H1 (cell line): Measurements from ENCODE around the gene C2CD4A. TPM values are rescaled to one million over a fixed set of nuclear protein-coding genes. Genes with fewer than 3 reads are reported as not detected.
A peak's percentile ranks its signal among the peaks of the same experiment; 100 is the strongest.

Experiments
- CTCF ChIA-PET: fragments of 300-600 bp; sonication (Branson Sonifier 250); formaldehyde crosslinking; loops from one replicate; lab custom pipeline; 2021; ENCODE audit not compliant: partially characterized antibody; lab: Charles Lee
- POLR2A ChIA-PET: fragments of 300-600 bp; sonication (Branson Sonifier 250); formaldehyde crosslinking; loops from one replicate; lab custom pipeline; 2021; ENCODE audit warnings: inconsistent platforms; ENCODE audit not compliant: partially characterized antibody; lab: Charles Lee
- DNase-seq, 2 experiments: peaks; one replicate each; pipeline versions ENCODE4 v3.0.0 to v3.0.0-alpha.2; 2010 to 2022; ENCODE audit warnings: low spot score in 2 of 2, low read depth in 1 of 2, mixed read lengths in 1 of 2
- FAIRE-seq: peaks from 2 replicates; lab custom pipeline; 2011; peaks lifted over from hg19 to GRCh38; lab: Jason Lieb, UNC
- H2AFZ ChIP-seq: 2 replicates; pipeline ENCODE4 v1.8.1; 2012; ENCODE audit warnings: low read length, inconsistent platforms
- H2AK5ac ChIP-seq: 2 replicates; pipeline ENCODE4 v1.6.1; 2013; ENCODE audit warnings: low read depth, low read length
- H2BK120ac ChIP-seq: replicated peaks from 2 replicates; pipeline ENCODE3; 2013; ENCODE audit warnings: low read depth, low read length, inconsistent platforms
- H2BK12ac ChIP-seq: 2 replicates; pipeline ENCODE4 v1.6.1; 2013; ENCODE audit warnings: low read depth, low read length
- H2BK15ac ChIP-seq: 2 replicates; pipeline ENCODE4 v1.6.1; 2013; ENCODE audit warnings: low read length
- H2BK20ac ChIP-seq: 2 replicates; pipeline ENCODE4 v1.6.1; 2013; ENCODE audit warnings: low read length
- H2BK5ac ChIP-seq: 2 replicates; pipeline ENCODE4 v1.6.1; 2013; ENCODE audit warnings: low read depth, low read length
- H3K14ac ChIP-seq: 2 replicates; pipeline ENCODE4 v1.6.1; 2013; ENCODE audit warnings: inconsistent platforms; ENCODE audit not compliant: insufficient read length
- H3K18ac ChIP-seq: 2 replicates; pipeline ENCODE4 v1.6.1; 2013; ENCODE audit warnings: low read length; ENCODE audit errors: extremely low read depth
- H3K23ac ChIP-seq: 2 replicates; pipeline ENCODE4 v1.6.1; 2013; ENCODE audit warnings: inconsistent platforms; ENCODE audit not compliant: insufficient read length
- H3K23me2 ChIP-seq: 2 replicates; pipeline ENCODE4 v1.6.1; 2013; ENCODE audit warnings: low read depth, low read length
- H3K27ac ChIP-seq: 2 replicates; pipeline ENCODE4 v1.6.1; 2011; ENCODE audit warnings: low read depth, low read length, inconsistent platforms
- H3K27me3 ChIP-seq, 4 experiments: replicated peaks in 1 of 4; 1 replicate in 1 of 4; 2 replicates in 3 of 4; pipeline versions ENCODE4 v1.6.1 to v1.8.1; 2011 to 2013; ENCODE audit warnings: low read length in 3 of 4, mild to moderate bottlenecking in 3 of 4, inconsistent platforms in 2 of 4, mixed read lengths in 2 of 4, moderate library complexity in 1 of 4; ENCODE audit not compliant: control insufficient read depth in 3 of 4, insufficient read depth in 3 of 4; ENCODE audit errors: extremely low read depth in 1 of 4
- H3K36me3 ChIP-seq, 4 experiments: 2 replicates each; pipeline versions ENCODE4 v1.6.1 to v1.8.1; 2011 to 2013; ENCODE audit warnings: mild to moderate bottlenecking in 4 of 4, low read length in 3 of 4, moderate library complexity in 2 of 4, control low read depth in 1 of 4, inconsistent platforms in 1 of 4; ENCODE audit not compliant: insufficient read depth in 4 of 4, control insufficient read depth in 2 of 4
- H3K4ac ChIP-seq: replicated peaks from 2 replicates; pipeline ENCODE3; 2013; ENCODE audit warnings: low read length, low read depth, mixed read lengths, inconsistent platforms; ENCODE audit not compliant: insufficient read length
- H3K4me1 ChIP-seq, 4 experiments: replicated peaks in 1 of 4; 1 replicate in 1 of 4; 2 replicates in 3 of 4; pipeline versions ENCODE4 v1.6.1 to v1.8.1; 2011 to 2013; ENCODE audit warnings: low read length in 3 of 4, inconsistent platforms in 2 of 4, mixed read lengths in 1 of 4; ENCODE audit not compliant: insufficient read depth in 4 of 4, control insufficient read depth in 3 of 4
- H3K4me2 ChIP-seq, 2 experiments: 2 replicates each; pipeline versions ENCODE4 v1.6.1 to v1.8.1; 2011 to 2013; ENCODE audit warnings: low read depth in 2 of 2, low read length in 2 of 2, control low read depth in 1 of 2, inconsistent platforms in 1 of 2, mild to moderate bottlenecking in 1 of 2; ENCODE audit not compliant: insufficient read depth in 1 of 2
- H3K4me3 ChIP-seq, 4 experiments: fragments of 200-600, 300-600 bp in 1 of 4; sonication (generic), shearing (Covaris generic), sonication (Bioruptor Twin) in 1 of 4; 2 replicates each; pipeline versions ENCODE4 v1.5.1 to v1.8.1; 2011 to 2016; ENCODE audit warnings: low read length in 4 of 4, low read depth in 3 of 4, control low read depth in 2 of 4, inconsistent platforms in 2 of 4, mild to moderate bottlenecking in 2 of 4, mixed read lengths in 1 of 4, moderate library complexity in 1 of 4; ENCODE audit not compliant: insufficient read depth in 2 of 4; ENCODE audit errors: extremely low read depth in 1 of 4
- H3K56ac ChIP-seq: replicated peaks from 2 replicates; pipeline ENCODE3; 2013; ENCODE audit warnings: low read depth, mild to moderate bottlenecking, mixed read lengths, low read length, inconsistent platforms; ENCODE audit not compliant: insufficient read length
- H3K79me1 ChIP-seq: 2 replicates; pipeline ENCODE4 v1.6.1; 2013; ENCODE audit warnings: low read depth, low read length, control low read depth
- H3K79me2 ChIP-seq, 2 experiments: 2 replicates each; pipeline versions ENCODE4 v1.6.1 to v1.8.1; 2012 to 2013; ENCODE audit warnings: low read length in 2 of 2, mild to moderate bottlenecking in 2 of 2, inconsistent platforms in 1 of 2; ENCODE audit not compliant: insufficient read depth in 2 of 2, control insufficient read depth in 1 of 2
- H3K9ac ChIP-seq, 4 experiments: replicated peaks in 1 of 4; 1 replicate in 1 of 4; 2 replicates in 3 of 4; pipeline versions ENCODE4 v1.6.1 to v1.8.1; 2011 to 2013; ENCODE audit warnings: low read depth in 3 of 4, low read length in 3 of 4, control low read depth in 2 of 4, mild to moderate bottlenecking in 2 of 4, moderate library complexity in 2 of 4, inconsistent platforms in 1 of 4; ENCODE audit errors: extremely low read depth in 1 of 4
- H3K9me3 ChIP-seq, 2 experiments: 2 replicates each; pipeline versions ENCODE4 v1.6.1 to v1.8.1; 2012 to 2013; ENCODE audit warnings: mild to moderate bottlenecking in 2 of 2, moderate library complexity in 2 of 2, control low read depth in 1 of 2, inconsistent platforms in 1 of 2, low read depth in 1 of 2, low read length in 1 of 2, mixed read lengths in 1 of 2; ENCODE audit not compliant: insufficient read depth in 2 of 2
- H4K20me1 ChIP-seq, 2 experiments: replicated peaks in 1 of 2; 2 replicates each; pipeline versions ENCODE3 to v1.8.1; 2011 to 2013; ENCODE audit warnings: inconsistent platforms in 2 of 2, low read length in 2 of 2, mild to moderate bottlenecking in 1 of 2; ENCODE audit not compliant: insufficient read depth in 2 of 2, control insufficient read depth in 1 of 2
- H4K5ac ChIP-seq: 2 replicates; pipeline ENCODE4 v1.6.1; 2013; ENCODE audit warnings: low read length, low read depth, mixed read lengths, inconsistent platforms; ENCODE audit not compliant: insufficient read length
- H4K8ac ChIP-seq: 2 replicates; pipeline ENCODE4 v1.8.0; 2013; ENCODE audit warnings: mild to moderate bottlenecking, moderate library complexity, low read length, inconsistent platforms; ENCODE audit not compliant: insufficient read depth; ENCODE audit errors: extremely low read depth
- H4K91ac ChIP-seq: replicated peaks from 2 replicates; pipeline ENCODE3; 2013; ENCODE audit warnings: low read length, mixed read lengths, inconsistent platforms; ENCODE audit not compliant: insufficient read length
- CTCF ChIP-seq, 3 experiments: IDR thresholded peaks; 1 replicate in 2 of 3; 2 replicates in 1 of 3; pipeline versions ENCODE4 v1.5.1 to v1.6.1; 2011; ENCODE audit warnings: low read length in 3 of 3, mild to moderate bottlenecking in 3 of 3, inconsistent platforms in 2 of 3, low read depth in 1 of 3, moderate library complexity in 1 of 3; ENCODE audit not compliant: insufficient read depth in 1 of 3; ENCODE audit errors: control extremely low read depth in 1 of 3
- NANOG ChIP-seq: IDR thresholded peaks from 2 replicates; pipeline ENCODE4 v1.6.1; 2011; ENCODE audit warnings: low read length, low read depth, mild to moderate bottlenecking, inconsistent platforms; ENCODE audit not compliant: insufficient read depth, poor library complexity, severe bottlenecking
- RAD21 ChIP-seq, 2 experiments: IDR thresholded peaks in 1 of 2; conservative IDR thresholded peaks in 1 of 2; 2 replicates each; pipeline ENCODE4 v1.6.1; 2011; ENCODE audit warnings: low read depth in 2 of 2, low read length in 2 of 2, improper control_type of control experiment in 1 of 2, inconsistent platforms in 1 of 2, mild to moderate bottlenecking in 1 of 2, moderate library complexity in 1 of 2
- polyA plus RNA-seq, 7 experiments: library from polyadenylated mRNA; depleted of rRNA in 3 of 7; stranded (reverse) in 5 of 7; unstranded in 2 of 7; fragments of >200 nt in 5 of 7; fragments of 200-250 nt in 2 of 7; gene quantifications; 1 replicate in 5 of 7; 2 replicates in 1 of 7; 4 replicates in 1 of 7; pipeline versions ENCODE4 v1.2.1 to v1.2.3, GENCODE V29; 2011 to 2013; ENCODE audit warnings: missing spikeins in 2 of 7, mixed read lengths in 2 of 7
- total RNA-seq: library from RNA; stranded (reverse); fragmentation: NEBNext Ultra II Directional; extraction: Animal tissue kit (Norgen Biotek cat#: 25700); gene quantifications from 2 replicates; pipeline ENCODE4 v1.2.1, GENCODE V29; 2021

The C2CD4A gene
- total and polyA plus RNA-seq, 2 of the 8 experiments (the other 6 are each of a cell fraction or from before 2014, with no cell fraction given) = not detected

GRCh38 chr15:62071711-62072308 is 5.0 kb downstream of the C2CD4A start:
- no peak overlapping the region for H3K23ac ChIP-seq
- H4K91ac ChIP-seq = no peak overlapping the region
- POLR2A ChIA-PET = no interaction called here
- no peak overlapping the region for H2BK120ac ChIP-seq
- H3K9me3 ChIP-seq = no peaks in the 10 kb centered on the region
- no peak overlapping the region for H3K9ac ChIP-seq
- H3K23me2 ChIP-seq = peaks cover 5% of the 10 kb centered on the region; the same call in 1 of the 2 replicates
- H4K8ac ChIP-seq = no peak overlapping the region
- no peak overlapping the region for H2BK15ac ChIP-seq
- H2BK20ac ChIP-seq = no peak overlapping the region
- TF ChIP-seq CTCF (IDR thresholded peaks at IDR 0.05; ENCODE audit: control extremely low read depth in 1 of 3, insufficient read depth in 1 of 3, low read depth in 1 of 3, low read length in 3 of 3) (peak in 2 of 3 experiments; percentile 17 to 50; a peak in 2 of 4 replicates), RAD21 (IDR thresholded peaks at IDR 0.05 in 1 of 2, conservative IDR thresholded peaks at IDR 0.05 in 1 of 2; ENCODE audit: low read depth in 2 of 2, low read length in 2 of 2) (peak; percentile 40 to 42), NANOG (no peak)
- no peak overlapping the region for H3K18ac ChIP-seq
- H2AFZ ChIP-seq = no peak overlapping the region
- H3K79me1 ChIP-seq = no peaks in the 10 kb centered on the region
- H4K5ac ChIP-seq = no peak overlapping the region
- H3K4me1 ChIP-seq = peaks cover 3 to 7% (median 4%) of the 10 kb centered on the region in 4 experiments; a peak in 4 of 7 replicates
- H3K14ac ChIP-seq = no peak overlapping the region
- DNase-seq (no peak), FAIRE-seq (no peak)
- H3K4me2 ChIP-seq = no peak overlapping the region
- H2BK12ac ChIP-seq = no peak overlapping the region
- peaks cover 13 to 30% (median 24%) of the 10 kb centered on the region in 4 experiments for H3K27me3 ChIP-seq
- no peak overlapping the region for H3K27ac ChIP-seq
- H3K4me3 ChIP-seq = no peak overlapping the region
- no peak overlapping the region for H2AK5ac ChIP-seq
- H3K36me3 ChIP-seq = no peaks in the 10 kb centered on the region
- peaks cover 0 to 5% of the 10 kb centered on the region in 2 experiments for H4K20me1 ChIP-seq
- H3K79me2 ChIP-seq = no peaks in the 10 kb centered on the region
- H3K56ac ChIP-seq = no peak overlapping the region
- H3K4ac ChIP-seq = no peak overlapping the region
- H2BK5ac ChIP-seq = no peak overlapping the region
- CTCF ChIA-PET = interaction anchor here (0.6 to 4.2 kb wide), 16 partner anchors 9 to 477 kb away, joined by 3 to 13 read pairs (median 4); partner anchors contain the start of gene VPS13C
